ENCODE data around the gene VPS52. TPM values are rescaled to one million over a fixed set of nuclear protein-coding genes. Genes with fewer than 3 reads are reported as not detected.

Gene VPS52
- total RNA-seq, 1 experiment from 2014 or later = 51.0 TPM

Other genes with a start within 250 kb of the VPS52 start
- 0.86 and 3.4 TPM in 2 replicates for gene HLA-DPA1, start 198.2 kb downstream of the VPS52 start, total RNA-seq (2014; rRNA removed)
- gene HLA-DPB1, start 195.9 kb downstream of the VPS52 start, total RNA-seq (2014; rRNA removed) = 1.0 and 3.8 TPM in 2 replicates
- gene COL11A2, start 79.4 kb downstream of the VPS52 start, total RNA-seq (2014; rRNA removed) = 0.96 and 1.1 TPM in 2 replicates
- 17.4 and 23.0 TPM in 2 replicates for gene RXRB, start 71.2 kb downstream of the VPS52 start, total RNA-seq (2014; rRNA removed)
- gene SLC39A7, start 71.0 kb downstream of the VPS52 start, total RNA-seq (2014; rRNA removed) = 91.9 and 104 TPM in 2 replicates
- 7.9 and 9.1 TPM in 2 replicates for gene HSD17B8, start 67.2 kb downstream of the VPS52 start, total RNA-seq (2014; rRNA removed)
- gene RING1, start 63.4 kb downstream of the VPS52 start, total RNA-seq (2014; rRNA removed) = 17.4 and 22.2 TPM in 2 replicates
- 2,111 and 2,414 TPM in 2 replicates for gene RPS18, start 199 bp upstream of the VPS52 start, total RNA-seq (2014; rRNA removed)
- gene B3GALT4, start 5.2 kb upstream of the VPS52 start, total RNA-seq (2014; rRNA removed) = 0.06 and 0.19 TPM in 2 replicates
- 83.7 and 98.3 TPM in 2 replicates for gene WDR46, start 17.4 kb upstream of the VPS52 start, total RNA-seq (2014; rRNA removed)
- gene PFDN6, start 17.7 kb upstream of the VPS52 start, total RNA-seq (2014; rRNA removed) = 67.6 and 82.1 TPM in 2 replicates
- 20.6 and 24.4 TPM in 2 replicates for gene RGL2, start 27.1 kb upstream of the VPS52 start, total RNA-seq (2014; rRNA removed)
- 44.9 and 57.9 TPM in 2 replicates for gene TAPBP, start 42.2 kb upstream of the VPS52 start, total RNA-seq (2014; rRNA removed)
- gene ZBTB22, start 45.9 kb upstream of the VPS52 start, total RNA-seq (2014; rRNA removed) = 10.1 and 15.0 TPM in 2 replicates
- 51.6 and 64.3 TPM in 2 replicates for gene DAXX, start 51.1 kb upstream of the VPS52 start, total RNA-seq (2014; rRNA removed)
- 97.6 and 98.5 TPM in 2 replicates for gene KIFC1, start 119.9 kb upstream of the VPS52 start, total RNA-seq (2014; rRNA removed)
- 39.3 and 49.7 TPM in 2 replicates for gene PHF1, start 139.1 kb upstream of the VPS52 start, total RNA-seq (2014; rRNA removed)
- gene CUTA, start 146.2 kb upstream of the VPS52 start, total RNA-seq (2014; rRNA removed) = 230 and 234 TPM in 2 replicates
- 2.4 and 4.2 TPM in 2 replicates for gene SYNGAP1, start 148.2 kb upstream of the VPS52 start, total RNA-seq (2014; rRNA removed)
- gene ZBTB9, start 182.7 kb upstream of the VPS52 start, total RNA-seq (2014; rRNA removed) = 5.5 and 5.7 TPM in 2 replicates

All from LHCN-M2 (cell line).